Skeletal muscle tissue (tissue), 4 donors: ENCODE data around the gene CDC42EP4. TPM values are rescaled to one million over a fixed set of nuclear protein-coding genes. Genes with fewer than 3 reads are reported as not detected.

Experiments
- H3K27ac ChIP-seq: one replicate; pipeline ENCODE4 v1.7.0; 2013; ENCODE audit warnings: mild to moderate bottlenecking, low read depth, low read length, inconsistent platforms
- H3K27me3 ChIP-seq, 3 donors: one replicate each; pipeline ENCODE4 v1.7.0; 2013; ENCODE audit warnings: low read length in 3 of 3; ENCODE audit not compliant: control insufficient read depth in 3 of 3, insufficient read depth in 3 of 3
- H3K36me3 ChIP-seq, 3 donors: one replicate each; pipeline ENCODE4 v1.7.0; 2013; ENCODE audit warnings: low read length in 3 of 3; ENCODE audit not compliant: control insufficient read depth in 3 of 3, insufficient read depth in 3 of 3
- H3K4me1 ChIP-seq, 3 donors: one replicate each; pipeline ENCODE4 v1.7.0; 2013; ENCODE audit warnings: low read length in 3 of 3, mild to moderate bottlenecking in 3 of 3; ENCODE audit not compliant: control insufficient read depth in 3 of 3, insufficient read depth in 3 of 3
- H3K4me3 ChIP-seq, 3 donors: one replicate each; pipeline ENCODE4 v1.7.0; 2013; ENCODE audit warnings: low read length in 3 of 3
- H3K9ac ChIP-seq, 3 donors: one replicate each; pipeline ENCODE4 v1.7.0; 2013; ENCODE audit warnings: low read length in 3 of 3, mild to moderate bottlenecking in 3 of 3, moderate library complexity in 2 of 3, low read depth in 1 of 3
- H3K9me3 ChIP-seq, 3 donors: one replicate each; pipeline ENCODE4 v1.7.0; 2013; ENCODE audit warnings: low read length in 3 of 3; ENCODE audit not compliant: control insufficient read depth in 3 of 3
- total RNA-seq: library from RNA; depleted of rRNA; stranded (reverse); fragments of >200 nt; gene quantifications from one replicate; pipeline ENCODE4 v1.2.3, GENCODE V29; 2014
- donor health status: Osteomylitis.

CDC42EP4 gene
- total RNA-seq, 1 donor from 2014 or later, result 18.8 TPM

- Histone ChIP-seq H3K27ac (no peak overlapping the region), H3K4me3 (no peak overlapping the region), H3K27me3 (no peaks in the 10 kb centered on the region)
Observed at GRCh38 chr17:73354423-73355284, 42.9 kb upstream of the CDC42EP4 start.

GRCh38 chr17:73352261-73352660 is 40.5 kb upstream of the CDC42EP4 start:
- Histone ChIP-seq H3K36me3 (no peaks in the 10 kb centered on the region), H3K9ac (no peak overlapping the region), H3K27ac (no peak overlapping the region), H3K9me3 (no peaks in the 10 kb centered on the region), H3K4me3 (no peak overlapping the region), H3K4me1 (peaks cover 5 to 12% (median 10%) of the 10 kb centered on the region in 3 donors), H3K27me3 (no peaks in the 10 kb centered on the region)

More at GRCh38 chr17:73354423-73355284, 42.9 kb upstream of the CDC42EP4 start:
- H3K4me1 ChIP-seq, result peaks cover 5 to 10% (median 9%) of the 10 kb centered on the region in 3 donors
- H3K9me3 ChIP-seq, result no peaks in the 10 kb centered on the region
- no peaks in the 10 kb centered on the region for H3K36me3 ChIP-seq
- no peak overlapping the region for H3K9ac ChIP-seq

- no peak overlapping the region for H3K9ac ChIP-seq
- H3K27ac ChIP-seq, result no peak overlapping the region
- H3K4me1 ChIP-seq, result peaks cover 5 to 14% (median 8%) of the 10 kb centered on the region in 3 donors
- no peak overlapping the region for H3K4me3 ChIP-seq
- H3K27me3 ChIP-seq, result no peaks in the 10 kb centered on the region
- no peaks in the 10 kb centered on the region for H3K9me3 ChIP-seq
- H3K36me3 ChIP-seq, result no peaks in the 10 kb centered on the region
Observed at GRCh38 chr17:73351764-73352163, 40.0 kb upstream of the CDC42EP4 start.

- no peaks in the 10 kb centered on the region for H3K36me3 ChIP-seq
- H3K27ac ChIP-seq, result no peak overlapping the region
- no peaks in the 10 kb centered on the region for H3K9me3 ChIP-seq
Observed at GRCh38 chr17:73350864-73351263, 39.1 kb upstream of the CDC42EP4 start.

GRCh38 chr17:73349647-73350046 is 37.8 kb upstream of the CDC42EP4 start:
- H3K27me3 ChIP-seq, result no peaks in the 10 kb centered on the region
- H3K4me1 ChIP-seq, result peaks cover 0 to 7% (median 0%) of the 10 kb centered on the region in 3 donors
- H3K9me3 ChIP-seq, result no peaks in the 10 kb centered on the region
- H3K36me3 ChIP-seq, result no peaks in the 10 kb centered on the region
- H3K9ac ChIP-seq, result no peak overlapping the region
- H3K27ac ChIP-seq, result no peak overlapping the region
- no peak overlapping the region for H3K4me3 ChIP-seq

More at GRCh38 chr17:73350864-73351263, 39.1 kb upstream of the CDC42EP4 start:
- Histone ChIP-seq H3K4me3 (no peak overlapping the region), H3K9ac (no peak overlapping the region), H3K4me1 (peaks cover 0 to 8% (median 0%) of the 10 kb centered on the region in 3 donors), H3K27me3 (no peaks in the 10 kb centered on the region)

- Histone ChIP-seq H3K9ac (no peak overlapping the region), H3K9me3 (no peaks in the 10 kb centered on the region), H3K36me3 (no peaks in the 10 kb centered on the region), H3K4me3 (no peak overlapping the region), H3K27ac (no peak overlapping the region), H3K4me1 (peaks cover 0 to 10% (median 0%) of the 10 kb centered on the region in 3 donors), H3K27me3 (peaks cover 0 to 3% (median 0%) of the 10 kb centered on the region in 3 donors)
Observed at GRCh38 chr17:73349138-73349537, 37.3 kb upstream of the CDC42EP4 start.

- H3K27me3 ChIP-seq, result peaks cover 0 to 3% (median 0%) of the 10 kb centered on the region in 3 donors
- H3K9ac ChIP-seq, result no peak overlapping the region
- no peaks in the 10 kb centered on the region for H3K36me3 ChIP-seq
- H3K4me1 ChIP-seq, result peaks cover 0 to 10% (median 0%) of the 10 kb centered on the region in 3 donors
- no peak overlapping the region for H3K27ac ChIP-seq
- no peak overlapping the region for H3K4me3 ChIP-seq
- H3K9me3 ChIP-seq, result no peaks in the 10 kb centered on the region
Observed at GRCh38 chr17:73348829-73349095, 37.0 kb upstream of the CDC42EP4 start.

- H3K4me1 ChIP-seq, result peaks cover 0 to 13% (median 0%) of the 10 kb centered on the region in 3 donors
- H3K9ac ChIP-seq, result no peak overlapping the region
- H3K4me3 ChIP-seq, result no peak overlapping the region
- H3K27me3 ChIP-seq, result peaks cover 0 to 3% (median 0%) of the 10 kb centered on the region in 3 donors
- H3K27ac ChIP-seq, result no peak overlapping the region
- H3K9me3 ChIP-seq, result no peaks in the 10 kb centered on the region
- no peaks in the 10 kb centered on the region for H3K36me3 ChIP-seq
Observed at GRCh38 chr17:73348018-73348828, 36.4 kb upstream of the CDC42EP4 start.

- peaks cover 3 to 19% (median 7%) of the 10 kb centered on the region in 3 donors for H3K4me1 ChIP-seq
- no peak overlapping the region for H3K27ac ChIP-seq
- no peak overlapping the region for H3K4me3 ChIP-seq
- no peaks in the 10 kb centered on the region for H3K9me3 ChIP-seq
- H3K27me3 ChIP-seq, result peaks cover 0 to 6% (median 0%) of the 10 kb centered on the region in 3 donors
- no peak overlapping the region for H3K9ac ChIP-seq
- no peaks in the 10 kb centered on the region for H3K36me3 ChIP-seq
Observed at GRCh38 chr17:73347351-73347750, 35.5 kb upstream of the CDC42EP4 start.
